Osteoblast (primary cell): ENCODE measurements around the gene LGALS14. TPM values are rescaled to one million over a fixed set of nuclear protein-coding genes. Genes with fewer than 3 reads are reported as not detected.

Experiments
- DNase-seq: peaks from one replicate; pipeline ENCODE4 v3.0.0; 2011; ENCODE audit warnings: low spot score, mixed read lengths; ENCODE audit not compliant: insufficient read length; ENCODE audit errors: missing footprints
- H2AFZ ChIP-seq: 2 replicates; pipeline ENCODE4 v1.6.0; 2011; ENCODE audit warnings: mild to moderate bottlenecking, low read length
- H3K27ac ChIP-seq: 2 replicates; pipeline ENCODE4 v1.5.1; 2011; ENCODE audit warnings: mild to moderate bottlenecking, low read depth, low read length, moderate library complexity
- H3K27me3 ChIP-seq: 2 replicates; pipeline ENCODE4 v1.6.0; 2012; ENCODE audit warnings: mild to moderate bottlenecking, control low read depth, inconsistent platforms, low read length, moderate library complexity; ENCODE audit not compliant: insufficient read depth
- H3K36me3 ChIP-seq: 2 replicates; pipeline ENCODE4 v1.5.1; 2011; ENCODE audit warnings: mild to moderate bottlenecking, low read length, control low read depth, moderate library complexity; ENCODE audit not compliant: insufficient read depth
- H3K4me1 ChIP-seq: 2 replicates; pipeline ENCODE4 v1.5.1; 2011; ENCODE audit warnings: mild to moderate bottlenecking, low read length, control low read depth, moderate library complexity; ENCODE audit not compliant: insufficient read depth
- H3K4me2 ChIP-seq: 2 replicates; pipeline ENCODE4 v1.6.0; 2011; ENCODE audit warnings: mild to moderate bottlenecking, low read length; ENCODE audit not compliant: insufficient read depth
- H3K4me3 ChIP-seq: fragments of 200-600 bp; sonication (generic); 3 replicates; pipeline ENCODE4 v1.5.1; 2012; ENCODE audit warnings: mild to moderate bottlenecking, low read length, inconsistent platforms; ENCODE audit not compliant: insufficient read depth
- H3K79me2 ChIP-seq: 2 replicates; pipeline ENCODE4 v1.6.0; 2012; ENCODE audit warnings: mild to moderate bottlenecking, low read length, control low read depth, inconsistent platforms; ENCODE audit not compliant: insufficient read depth
- H3K9me3 ChIP-seq: 2 replicates; pipeline ENCODE4 v1.5.1; 2011; ENCODE audit warnings: low read depth, low read length, control low read depth
- H4K20me1 ChIP-seq: 2 replicates; pipeline ENCODE4 v1.6.0; 2012; ENCODE audit warnings: mild to moderate bottlenecking, low read length, control low read depth; ENCODE audit not compliant: insufficient read depth
- CTCF ChIP-seq: IDR thresholded peaks from 2 replicates; pipeline ENCODE4 v1.5.1; 2011; ENCODE audit warnings: mild to moderate bottlenecking, low read depth, low read length, moderate library complexity; ENCODE audit errors: extremely low read depth
- total RNA-seq: library from RNA; depleted of rRNA; stranded (reverse); fragments of >200 nt; gene quantifications from 2 replicates; pipeline ENCODE4 v1.2.3, GENCODE V29; 2012

The LGALS14 gene
- total RNA-seq, 1 donor, result not detected

- no peak overlapping the region for H3K4me3 ChIP-seq
- no peak for DNase-seq
- H4K20me1 ChIP-seq, result no peaks in the 10 kb centered on the region
- no peaks in the 10 kb centered on the region for H3K27me3 ChIP-seq
- no peaks in the 10 kb centered on the region for H3K36me3 ChIP-seq
- no peak overlapping the region for H3K27ac ChIP-seq
- no peaks in the 10 kb centered on the region for H3K9me3 ChIP-seq
- no peak overlapping the region for H3K4me2 ChIP-seq
- H2AFZ ChIP-seq, result no peak overlapping the region
- H3K79me2 ChIP-seq, result no peaks in the 10 kb centered on the region
- H3K4me1 ChIP-seq, result no peaks in the 10 kb centered on the region
- TF ChIP-seq CTCF, result no peak
These were observed 23.8 kb downstream of the LGALS14 start for GRCh38 chr19:39728040-39728439.

- H3K27ac ChIP-seq, result no peak overlapping the region
- H3K4me3 ChIP-seq, result no peak overlapping the region
- no peak overlapping the region for H3K4me2 ChIP-seq
- TF ChIP-seq CTCF, result no peak
- no peaks in the 10 kb centered on the region for H3K27me3 ChIP-seq
- H3K79me2 ChIP-seq, result no peaks in the 10 kb centered on the region
- H3K4me1 ChIP-seq, result no peaks in the 10 kb centered on the region
- no peaks in the 10 kb centered on the region for H3K36me3 ChIP-seq
- no peak for DNase-seq
- H2AFZ ChIP-seq, result no peak overlapping the region
- no peaks in the 10 kb centered on the region for H3K9me3 ChIP-seq
- H4K20me1 ChIP-seq, result no peaks in the 10 kb centered on the region
These were observed 25.3 kb downstream of the LGALS14 start for GRCh38 chr19:39729594-39729993.

GRCh38 chr19:39731685-39732084 is 27.4 kb downstream of the LGALS14 start:
- no peaks in the 10 kb centered on the region for H3K79me2 ChIP-seq
- no peaks in the 10 kb centered on the region for H3K9me3 ChIP-seq
- no peak overlapping the region for H3K4me2 ChIP-seq
- DNase-seq, result no peak
- H3K36me3 ChIP-seq, result no peaks in the 10 kb centered on the region
- H4K20me1 ChIP-seq, result no peaks in the 10 kb centered on the region
- no peaks in the 10 kb centered on the region for H3K27me3 ChIP-seq
- no peak overlapping the region for H3K4me3 ChIP-seq
- H3K27ac ChIP-seq, result no peak overlapping the region
- H3K4me1 ChIP-seq, result no peaks in the 10 kb centered on the region
- TF ChIP-seq CTCF, result no peak
- no peak overlapping the region for H2AFZ ChIP-seq

GRCh38 chr19:39733841-39734240 is 29.6 kb downstream of the LGALS14 start:
- H3K27me3 ChIP-seq, result no peaks in the 10 kb centered on the region
- no peak overlapping the region for H3K27ac ChIP-seq
- no peaks in the 10 kb centered on the region for H4K20me1 ChIP-seq
- TF ChIP-seq CTCF, result no peak
- no peak overlapping the region for H3K4me3 ChIP-seq
- no peaks in the 10 kb centered on the region for H3K79me2 ChIP-seq
- no peaks in the 10 kb centered on the region for H3K9me3 ChIP-seq
- no peak overlapping the region for H3K4me2 ChIP-seq
- no peak overlapping the region for H2AFZ ChIP-seq
- no peaks in the 10 kb centered on the region for H3K4me1 ChIP-seq
- H3K36me3 ChIP-seq, result no peaks in the 10 kb centered on the region
- peak; percentile 14 for DNase-seq
